Measurements from ENCODE around the gene CHST8. TPM values are rescaled to one million over a fixed set of nuclear protein-coding genes. Genes with fewer than 3 reads are reported as not detected.

Gene CHST8
- total and polyA plus RNA-seq, 2 experiments from 2014 or later: 9.3 to 38.2 TPM

DNA sequence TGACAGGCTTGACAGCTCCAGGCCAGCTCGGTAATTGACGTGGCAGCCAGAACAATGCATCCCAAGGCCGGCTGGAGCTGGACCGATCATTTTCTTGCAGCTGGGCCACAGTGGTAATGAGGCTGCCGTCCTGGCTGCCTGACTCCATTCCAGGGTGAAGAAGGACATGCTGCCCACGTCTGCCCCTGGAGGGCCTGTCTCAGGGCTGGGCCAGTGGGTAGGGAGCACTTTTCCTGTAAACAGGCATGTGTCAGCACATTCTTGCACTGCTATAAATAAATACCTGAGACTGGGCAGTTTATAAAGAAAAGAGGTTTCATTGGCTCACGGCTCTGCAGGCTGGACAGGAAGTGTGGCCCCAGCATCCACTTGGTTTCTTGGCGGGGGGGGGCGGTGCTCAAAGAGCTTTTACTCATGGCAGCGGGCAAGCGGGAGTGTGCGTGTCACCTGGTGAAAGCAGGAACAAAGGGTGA, 136.8 kb downstream of the CHST8 start:
- Mint-ChIP-seq H3K9me3 (peaks cover 2% of the 10 kb centered on the region; the same call in 1 of the 3 replicates), H3K4me3 (no peak overlapping the region), H3K36me3 (ENCODE audit: low read depth) (no peaks in the 10 kb centered on the region), H3K4me1 (peaks cover 10% of the 10 kb centered on the region), H3K27ac (peak overlapping the region; percentile 95), H3K27me3 (ENCODE audit: insufficient read depth, low read depth, poor library complexity) (peaks cover 14% of the 10 kb centered on the region)
- H3K4me1 ChIP-seq (ENCODE audit: insufficient read depth): peaks cover 4% of the 10 kb centered on the region; the same call in 1 of the 2 replicates
- no peak for ATAC-seq
- no peak for DNase-seq (ENCODE audit: low spot score)
- TF ChIP-seq POLR2AphosphoS5 (IDR thresholded peaks at IDR 0.05; ENCODE audit: low read depth) (no peak), EZH2 (IDR thresholded peaks at IDR 0.05; ENCODE audit: low read depth, unreplicated experiment) (no peak), ZNF331 (CRISPR knock-in tag; IDR thresholded peaks at IDR 0.05; ENCODE audit: low read depth) (no peak), NANOG (IDR thresholded peaks at IDR 0.05; ENCODE audit: borderline replicate concordance) (no peak), STAT1 (IDR thresholded peaks at IDR 0.05; ENCODE audit: unreplicated experiment) (no peak), ZNF114 (CRISPR knock-in tag; IDR thresholded peaks at IDR 0.05) (no peak), JUNB (IDR thresholded peaks at IDR 0.05; ENCODE audit: unreplicated experiment) (no peak), CREB1 (CRISPR knock-in tag; IDR thresholded peaks at IDR 0.05; ENCODE audit: low read depth) (no peak), REST (IDR thresholded peaks at IDR 0.05; ENCODE audit: unreplicated experiment) (no peak), EZH2phosphoT487 (IDR thresholded peaks at IDR 0.05; ENCODE audit: unreplicated experiment) (no peak)
- TF ChIP-seq, protein P1, sequence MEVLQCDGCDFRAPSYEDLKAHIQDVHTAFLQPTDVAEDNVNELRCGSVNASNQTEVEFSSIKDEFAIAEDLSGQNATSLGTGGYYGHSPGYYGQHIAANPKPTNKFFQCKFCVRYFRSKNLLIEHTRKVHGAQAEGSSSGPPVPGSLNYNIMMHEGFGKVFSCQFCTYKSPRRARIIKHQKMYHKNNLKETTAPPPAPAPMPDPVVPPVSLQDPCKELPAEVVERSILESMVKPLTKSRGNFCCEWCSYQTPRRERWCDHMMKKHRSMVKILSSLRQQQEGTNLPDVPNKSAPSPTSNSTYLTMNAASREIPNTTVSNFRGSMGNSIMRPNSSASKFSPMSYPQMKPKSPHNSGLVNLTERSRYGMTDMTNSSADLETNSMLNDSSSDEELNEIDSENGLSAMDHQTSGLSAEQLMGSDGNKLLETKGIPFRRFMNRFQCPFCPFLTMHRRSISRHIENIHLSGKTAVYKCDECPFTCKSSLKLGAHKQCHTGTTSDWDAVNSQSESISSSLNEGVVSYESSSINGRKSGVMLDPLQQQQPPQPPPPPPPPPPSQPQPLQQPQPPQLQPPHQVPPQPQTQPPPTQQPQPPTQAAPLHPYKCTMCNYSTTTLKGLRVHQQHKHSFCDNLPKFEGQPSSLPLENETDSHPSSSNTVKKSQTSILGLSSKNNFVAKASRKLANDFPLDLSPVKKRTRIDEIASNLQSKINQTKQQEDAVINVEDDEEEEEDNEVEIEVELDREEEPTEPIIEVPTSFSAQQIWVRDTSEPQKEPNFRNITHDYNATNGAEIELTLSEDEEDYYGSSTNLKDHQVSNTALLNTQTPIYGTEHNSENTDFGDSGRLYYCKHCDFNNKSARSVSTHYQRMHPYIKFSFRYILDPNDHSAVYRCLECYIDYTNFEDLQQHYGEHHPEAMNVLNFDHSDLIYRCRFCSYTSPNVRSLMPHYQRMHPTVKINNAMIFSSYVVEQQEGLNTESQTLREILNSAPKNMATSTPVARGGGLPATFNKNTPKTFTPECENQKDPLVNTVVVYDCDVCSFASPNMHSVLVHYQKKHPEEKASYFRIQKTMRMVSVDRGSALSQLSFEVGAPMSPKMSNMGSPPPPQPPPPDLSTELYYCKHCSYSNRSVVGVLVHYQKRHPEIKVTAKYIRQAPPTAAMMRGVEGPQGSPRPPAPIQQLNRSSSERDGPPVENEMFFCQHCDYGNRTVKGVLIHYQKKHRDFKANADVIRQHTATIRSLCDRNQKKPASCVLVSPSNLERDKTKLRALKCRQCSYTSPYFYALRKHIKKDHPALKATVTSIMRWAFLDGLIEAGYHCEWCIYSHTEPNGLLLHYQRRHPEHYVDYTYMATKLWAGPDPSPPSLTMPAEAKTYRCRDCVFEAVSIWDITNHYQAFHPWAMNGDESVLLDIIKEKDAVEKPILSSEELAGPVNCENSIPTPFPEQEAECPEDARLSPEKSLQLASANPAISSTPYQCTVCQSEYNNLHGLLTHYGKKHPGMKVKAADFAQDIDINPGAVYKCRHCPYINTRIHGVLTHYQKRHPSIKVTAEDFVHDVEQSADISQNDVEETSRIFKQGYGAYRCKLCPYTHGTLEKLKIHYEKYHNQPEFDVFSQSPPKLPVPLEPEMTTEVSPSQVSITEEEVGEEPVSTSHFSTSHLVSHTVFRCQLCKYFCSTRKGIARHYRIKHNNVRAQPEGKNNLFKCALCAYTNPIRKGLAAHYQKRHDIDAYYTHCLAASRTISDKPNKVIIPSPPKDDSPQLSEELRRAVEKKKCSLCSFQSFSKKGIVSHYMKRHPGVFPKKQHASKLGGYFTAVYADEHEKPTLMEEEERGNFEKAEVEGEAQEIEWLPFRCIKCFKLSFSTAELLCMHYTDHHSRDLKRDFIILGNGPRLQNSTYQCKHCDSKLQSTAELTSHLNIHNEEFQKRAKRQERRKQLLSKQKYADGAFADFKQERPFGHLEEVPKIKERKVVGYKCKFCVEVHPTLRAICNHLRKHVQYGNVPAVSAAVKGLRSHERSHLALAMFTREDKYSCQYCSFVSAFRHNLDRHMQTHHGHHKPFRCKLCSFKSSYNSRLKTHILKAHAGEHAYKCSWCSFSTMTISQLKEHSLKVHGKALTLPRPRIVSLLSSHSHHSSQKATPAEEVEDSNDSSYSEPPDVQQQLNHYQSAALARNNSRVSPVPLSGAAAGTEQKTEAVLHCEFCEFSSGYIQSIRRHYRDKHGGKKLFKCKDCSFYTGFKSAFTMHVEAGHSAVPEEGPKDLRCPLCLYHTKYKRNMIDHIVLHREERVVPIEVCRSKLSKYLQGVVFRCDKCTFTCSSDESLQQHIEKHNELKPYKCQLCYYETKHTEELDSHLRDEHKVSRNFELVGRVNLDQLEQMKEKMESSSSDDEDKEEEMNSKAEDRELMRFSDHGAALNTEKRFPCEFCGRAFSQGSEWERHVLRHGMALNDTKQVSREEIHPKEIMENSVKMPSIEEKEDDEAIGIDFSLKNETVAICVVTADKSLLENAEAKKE (CRISPR knock-in tag; IDR thresholded peaks at IDR 0.05): no peak
- TF ChIP-seq, protein P2, sequence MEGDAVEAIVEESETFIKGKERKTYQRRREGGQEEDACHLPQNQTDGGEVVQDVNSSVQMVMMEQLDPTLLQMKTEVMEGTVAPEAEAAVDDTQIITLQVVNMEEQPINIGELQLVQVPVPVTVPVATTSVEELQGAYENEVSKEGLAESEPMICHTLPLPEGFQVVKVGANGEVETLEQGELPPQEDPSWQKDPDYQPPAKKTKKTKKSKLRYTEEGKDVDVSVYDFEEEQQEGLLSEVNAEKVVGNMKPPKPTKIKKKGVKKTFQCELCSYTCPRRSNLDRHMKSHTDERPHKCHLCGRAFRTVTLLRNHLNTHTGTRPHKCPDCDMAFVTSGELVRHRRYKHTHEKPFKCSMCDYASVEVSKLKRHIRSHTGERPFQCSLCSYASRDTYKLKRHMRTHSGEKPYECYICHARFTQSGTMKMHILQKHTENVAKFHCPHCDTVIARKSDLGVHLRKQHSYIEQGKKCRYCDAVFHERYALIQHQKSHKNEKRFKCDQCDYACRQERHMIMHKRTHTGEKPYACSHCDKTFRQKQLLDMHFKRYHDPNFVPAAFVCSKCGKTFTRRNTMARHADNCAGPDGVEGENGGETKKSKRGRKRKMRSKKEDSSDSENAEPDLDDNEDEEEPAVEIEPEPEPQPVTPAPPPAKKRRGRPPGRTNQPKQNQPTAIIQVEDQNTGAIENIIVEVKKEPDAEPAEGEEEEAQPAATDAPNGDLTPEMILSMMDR (conservative IDR thresholded peaks at IDR 0.05; ENCODE audit: low read depth in 2 of 2): no peak
- no peak overlapping the region for H3K4me2 ChIP-seq
- no peaks in the 10 kb centered on the region for H3K9me2 ChIP-seq (ENCODE audit: insufficient read depth)
- no peaks in the 10 kb centered on the region for H3K27me3 ChIP-seq (ENCODE audit: insufficient read depth)
- H3K36me3 ChIP-seq (ENCODE audit: insufficient read depth): no peaks in the 10 kb centered on the region
- no peak overlapping the region for H2AFZ ChIP-seq
- H3K27ac ChIP-seq (ENCODE audit: low read depth): no peak overlapping the region
- H3K4me3 ChIP-seq: no peak overlapping the region
- H3F3A ChIP-seq (replicated peaks; ENCODE audit: low read depth): no peaks in the 10 kb centered on the region
- no peaks in the 10 kb centered on the region; the same call in 1 of the 2 replicates for H4K20me1 ChIP-seq (replicated peaks; ENCODE audit: insufficient read depth)
- no peaks in the 10 kb centered on the region for H3K79me2 ChIP-seq (replicated peaks; ENCODE audit: insufficient read depth)

Measured in GM23338 (cell line).